ENCODE results near the gene MAD1L1. TPM values are rescaled to one million over a fixed set of nuclear protein-coding genes. Genes with fewer than 3 reads are reported as not detected.

Gene MAD1L1
- total RNA-seq, 1 experiment from 2014 or later = 38.5 TPM

DNA sequence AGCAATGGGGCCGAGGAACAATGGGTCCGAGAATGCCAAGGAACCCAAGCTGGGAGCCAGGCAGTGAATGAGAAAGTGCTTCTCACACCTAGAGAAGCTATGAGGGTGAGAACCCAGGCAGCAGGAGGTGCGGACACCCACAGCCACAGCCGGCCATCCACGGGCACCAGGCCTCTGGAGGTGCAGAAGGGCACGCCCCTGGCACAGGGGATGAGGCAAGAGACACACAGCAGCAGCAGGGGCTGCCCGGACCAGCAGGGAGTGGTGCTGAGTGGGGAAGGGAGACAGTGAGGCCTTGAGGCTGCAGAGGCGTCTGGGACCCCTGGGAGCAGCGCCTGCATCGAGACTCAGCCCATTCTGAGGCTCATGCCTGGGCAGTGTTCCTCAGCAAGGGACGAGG, 135.3 kb downstream of the MAD1L1 start:
- peaks cover 4% of the 10 kb centered on the region; the same call in 1 of the 2 replicates for H3K79me2 ChIP-seq (ENCODE audit: insufficient read depth, low read length)
- RAD21 ChIA-PET (ENCODE audit: low non-redundant PET in 1 of 2, low total read pairs in 2 of 2, uncharacterized antibody in 2 of 2, unreplicated experiment in 2 of 2) = no interaction called here

DNA sequence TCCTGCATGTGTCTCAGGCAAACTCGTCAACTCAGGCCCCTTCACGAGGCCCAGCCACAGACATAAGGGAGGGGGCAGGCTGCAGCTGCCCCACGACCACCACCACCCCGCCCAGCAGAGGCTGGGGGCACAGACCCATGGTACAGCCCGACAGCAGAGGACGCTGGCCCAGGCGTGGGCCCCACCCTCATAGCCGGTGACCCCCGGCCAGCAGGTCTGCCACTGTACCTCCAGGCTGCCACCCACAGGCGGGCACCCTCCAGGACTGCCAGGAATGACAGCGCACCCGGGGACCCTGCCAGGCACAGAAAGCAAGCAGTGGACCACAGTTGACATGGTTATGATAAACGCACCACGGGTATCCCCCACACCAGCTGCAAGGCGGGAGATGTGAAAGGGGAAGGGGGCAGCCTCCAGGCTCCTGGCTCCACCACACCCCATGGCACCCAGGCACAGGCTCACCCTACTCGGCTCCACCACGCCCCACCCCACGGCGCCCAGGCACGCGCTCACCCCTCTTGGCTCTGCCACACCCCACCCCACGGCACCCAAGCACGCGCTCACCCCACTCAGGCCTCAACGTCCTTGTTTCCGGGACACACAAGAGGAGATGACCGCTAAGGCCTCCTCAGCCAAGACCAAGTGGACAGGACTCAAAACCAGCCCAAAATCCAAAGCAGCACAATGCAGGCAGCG, 135.9 kb downstream of the MAD1L1 start:
- Histone ChIP-seq H3K27ac (ENCODE audit: low read depth, low read length) (no peak overlapping the region), H3K9me3 (ENCODE audit: control insufficient read depth in 1 of 2, insufficient read depth in 1 of 2, low read depth in 1 of 2, low read length in 2 of 2) (no peaks in the 10 kb centered on the region), H3K36me3 (ENCODE audit: control insufficient read depth in 1 of 2, insufficient read depth in 2 of 2, low read length in 2 of 2) (no peaks in the 10 kb centered on the region), H4K20me1 (ENCODE audit: insufficient read depth) (no peaks in the 10 kb centered on the region), H3K4me3 (replicated peaks in 1 of 2; ENCODE audit: low read depth in 1 of 2, low read length in 2 of 2) (no peak overlapping the region), H3K27me3 (ENCODE audit: insufficient read depth, low read length) (no peaks in the 10 kb centered on the region), H3K4me1 (ENCODE audit: control insufficient read depth in 1 of 2, insufficient read depth in 2 of 2, low read length in 2 of 2) (no peaks in the 10 kb centered on the region), H2AFZ (ENCODE audit: low read depth, low read length, poor library complexity, severe bottlenecking) (no peak overlapping the region), H3K4me2 (ENCODE audit: low read length) (no peak overlapping the region), H3K9ac (ENCODE audit: low read length) (no peak overlapping the region), H3K9me2 (ENCODE audit: insufficient read depth) (no peaks in the 10 kb centered on the region), H3K79me2 (ENCODE audit: insufficient read depth, low read length) (no peaks in the 10 kb centered on the region)
- DNase-seq (ENCODE audit: low read depth, low spot score) (no peak), ATAC-seq (no peak)
- TF ChIP-seq SIN3A (IDR thresholded peaks at IDR 0.05; ENCODE audit: low read depth) = no peak
- TF ChIP-seq, protein P1, sequence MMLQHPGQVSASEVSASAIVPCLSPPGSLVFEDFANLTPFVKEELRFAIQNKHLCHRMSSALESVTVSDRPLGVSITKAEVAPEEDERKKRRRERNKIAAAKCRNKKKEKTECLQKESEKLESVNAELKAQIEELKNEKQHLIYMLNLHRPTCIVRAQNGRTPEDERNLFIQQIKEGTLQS (IDR thresholded peaks at IDR 0.05) = no peak
- TF ChIP-seq CEBPB (IDR thresholded peaks at IDR 0.05; ENCODE audit: low read depth) = no peak
- POLR2A ChIA-PET = no interaction called here
- BruUV-seq (replicated peaks) = no TSS peak
- RAD21 ChIA-PET (ENCODE audit: low non-redundant PET in 1 of 2, low total read pairs in 2 of 2, uncharacterized antibody in 2 of 2, unreplicated experiment in 2 of 2) = no interaction called here
- CTCF ChIA-PET = no interaction called here
- intact Hi-C loops (cut with micrococcal nuclease) = no loop called here

More for the DNA sequence above, 135.3 kb downstream of the MAD1L1 start:
- intact Hi-C loops (cut with micrococcal nuclease) = no loop called here
- H4K20me1 ChIP-seq (ENCODE audit: insufficient read depth) = no peaks in the 10 kb centered on the region
- CTCF ChIA-PET = no interaction called here
- H2AFZ ChIP-seq (ENCODE audit: low read depth, low read length, poor library complexity, severe bottlenecking) = no peak overlapping the region
- H3K36me3 ChIP-seq (ENCODE audit: control insufficient read depth in 1 of 2, insufficient read depth in 2 of 2, low read length in 2 of 2) = no peaks in the 10 kb centered on the region
- no peak for DNase-seq (ENCODE audit: low read depth, low spot score)
- no peak for TF ChIP-seq CBX3 (IDR thresholded peaks at IDR 0.05; ENCODE audit: low read depth)
- no peak for TF ChIP-seq SIN3A (IDR thresholded peaks at IDR 0.05; ENCODE audit: low read depth)
- TF ChIP-seq TCF7L2 (IDR thresholded peaks at IDR 0.05; ENCODE audit: borderline replicate concordance, extremely low read depth, insufficient read depth, insufficient read length) = no peak
- no peak for TF ChIP-seq RAD21 (IDR thresholded peaks at IDR 0.05; ENCODE audit: low read depth)
- TF ChIP-seq POLR2A (IDR thresholded peaks at IDR 0.05; ENCODE audit: borderline replicate concordance, extremely low read depth, insufficient read depth, insufficient read length) = no peak
- TF ChIP-seq ZNF274 (IDR thresholded peaks at IDR 0.05; ENCODE audit: low read depth, low read length) = no peak
- no peak for TF ChIP-seq FOSL1 (IDR thresholded peaks at IDR 0.05; ENCODE audit: low read depth)
- no peak for TF ChIP-seq ZFX (IDR thresholded peaks at IDR 0.05)
- H3K9ac ChIP-seq (ENCODE audit: low read length) = no peak overlapping the region
- POLR2A ChIA-PET = no interaction called here
- ATAC-seq = no peak
- BruUV-seq (replicated peaks) = no TSS peak
- H3K9me3 ChIP-seq (ENCODE audit: control insufficient read depth in 1 of 2, insufficient read depth in 1 of 2, low read depth in 1 of 2, low read length in 2 of 2) = no peaks in the 10 kb centered on the region
- no peaks in the 10 kb centered on the region for H3K9me2 ChIP-seq (ENCODE audit: insufficient read depth)
- no peaks in the 10 kb centered on the region for H3K27me3 ChIP-seq (ENCODE audit: insufficient read depth, low read length)
- no peak overlapping the region for H3K27ac ChIP-seq (ENCODE audit: low read depth, low read length)
- no peak overlapping the region for H3K4me2 ChIP-seq (ENCODE audit: low read length)
- no peak overlapping the region for H3K4me3 ChIP-seq (replicated peaks in 1 of 2; ENCODE audit: low read depth in 1 of 2, low read length in 2 of 2)
- H3K4me1 ChIP-seq (ENCODE audit: control insufficient read depth in 1 of 2, insufficient read depth in 2 of 2, low read length in 2 of 2) = no peaks in the 10 kb centered on the region
